Heart right ventricle (tissue), 16 donors: Measurements from ENCODE around the gene DGKA. TPM values are rescaled to one million over a fixed set of nuclear protein-coding genes. Genes with fewer than 3 reads are reported as not detected.
"Not testable (repeated sequence)": the region's sequence is repeated elsewhere in the genome, so short reads cannot be mapped to it uniquely, and the experiment has no call there.

Source experiments
- ATAC-seq, 8 donors: fragments of 200-7000 bp; cut with Tn5 transposase; one replicate each; pipeline ENCODE4 v1.9.1; 2020; ENCODE audit warnings: mild to moderate bottlenecking in 8 of 8, moderate library complexity in 8 of 8, moderate number of reproducible peaks in 1 of 8
- DNase-seq, 2 donors: peaks; one replicate each; pipeline ENCODE4 v3.0.0-alpha.2; 2020
- H3K27ac ChIP-seq, 10 donors: fragments of 200-600 bp; sonication (generic) in 2 of 10; one replicate each; pipeline versions ENCODE4 v1.5.0 to v1.8.0; 2020 to 2022; ENCODE audit warnings: mild to moderate bottlenecking in 3 of 10
- H3K27me3 ChIP-seq, 7 donors: fragments of 200-600 bp; one replicate each; pipeline ENCODE4 v1.8.0; 2021 to 2022; ENCODE audit warnings: mild to moderate bottlenecking in 2 of 7
- H3K36me3 ChIP-seq, 9 donors: fragments of 200-600 bp; sonication (generic) in 1 of 9; one replicate each; pipeline versions ENCODE4 v1.5.0 to v1.8.0; 2020 to 2022; ENCODE audit warnings: mild to moderate bottlenecking in 2 of 9
- H3K4me1 ChIP-seq, 9 donors: fragments of 200-600 bp; sonication (generic) in 1 of 9; one replicate each; pipeline versions ENCODE4 v1.5.0 to v1.8.0; 2020 to 2022; ENCODE audit warnings: mild to moderate bottlenecking in 4 of 9
- H3K4me3 ChIP-seq, 10 donors: fragments of 200-600 bp; sonication (generic) in 2 of 10; one replicate each; pipeline versions ENCODE4 v1.5.0 to v1.8.0; 2020 to 2022; ENCODE audit warnings: mild to moderate bottlenecking in 7 of 10, moderate library complexity in 2 of 10
- H3K9me3 ChIP-seq, 11 donors: fragments of 200-600 bp in 10 of 11; sonication (generic) in 2 of 11; one replicate each; pipeline versions ENCODE4 v1.5.0 to v1.8.0; 2013 to 2022; ENCODE audit warnings: mild to moderate bottlenecking in 2 of 11, control low read depth in 1 of 11, moderate library complexity in 1 of 11
- CTCF ChIP-seq, 9 donors: fragments of 200-600 bp; sonication (generic) in 2 of 9; IDR thresholded peaks; one replicate each; pipeline versions ENCODE4 v1.5.0 to v1.8.0; 2021 to 2022; ENCODE audit warnings: antibody characterized with exemption in 9 of 9, mild to moderate bottlenecking in 5 of 9, moderate library complexity in 1 of 9
- WGBS, 2 donors: extraction: QIAGEN DNeasy Blood & Tissue Kit; methylation state at CpG; one replicate each; pipeline ENCODE4 v1.1.7; 2013; ENCODE audit warnings: inconsistent platforms in 1 of 2; 5-methylcytosine and 5-hydroxymethylcytosine counted together
- intact Hi-C, 10 donors: fragments of 100-400 bp; cut with DNase I; formaldehyde crosslinking; loops; one replicate each; pipeline versions ENCODE4 v1.11.1 to v1.14.2; 2022
- polyA plus RNA-seq, 2 donors: library from polyadenylated mRNA; stranded (reverse); fragments of 200-250 nt; gene quantifications; one replicate each; pipeline ENCODE4 v1.2.3, GENCODE V29; 2013
- total RNA-seq, 10 donors: library from RNA; stranded (reverse); fragmentation: NEBNext Ultra II Directional in 3 of 10; extraction: Animal tissue kit (Norgen Biotek cat#: 25700) in 3 of 10; gene quantifications; one replicate each; pipeline versions ENCODE4 v1.2.1 to v1.2.4, GENCODE V29; 2021 to 2023
- donor health status: Arrhythmogenic right ventricular cardiomyopathy.
- donor health status: ischemic (EF 13 %, LVEDD 7.1; RV severe dilation, severe dysfunction).
- donor health status: healthy with polysubstance abuse.
- donor health status: DM: no; HTN: yes; CAD: no.
- donor health status: DM: no; HTN: no; CAD: no.
- donor health status: ischemic (EF 25% LVEDD 6.9; RV normal size, moderate dysfunction).
- donor health status: ischemic (EF 25% LVEDD 5.7; RV mildly dilated, moderate dysfunction).
- donor health status: healthy.
- donor health status: DM: yes; HTN: yes; CAD: no.
- donor health status: Ischemic cardiomyopathy.
- donor health status: ischemic (EF 35%, LVEDD 5.7; RV mildly dilated, moderate dysfunction).
- donor health status: nonischemic (EF 11% LVEDD 7.7; RV severe dilation, severe dysfunction).
- donor health status: DM: yes; HTN: yes; CAD: no.
- donor health status: PGD.
- donor health status: ischemic (EF 29% LVEDD 5.4; RV normal size, mild dysfunction).
- donor health status: nonischemic (EF 23%, LVEDD 6.1; RV moderate dilation, normal function).

Gene DGKA
- total and polyA plus RNA-seq, 12 donors: 4.6 to 17.3 (median 7.3) TPM

- ATAC-seq (no peak), DNase-seq (no peak)
- no peaks in the 10 kb centered on the region for H3K9me3 ChIP-seq
- TF ChIP-seq CTCF (IDR thresholded peaks at IDR 0.05): no peak
- peaks cover 5 to 16% (median 11%) of the 10 kb centered on the region in 9 donors for H3K4me1 ChIP-seq
- no peak overlapping the region for H3K4me3 ChIP-seq
- intact Hi-C loops: no loop called here
- H3K27me3 ChIP-seq: no peaks in the 10 kb centered on the region
- peaks cover 0 to 58% (median 16%) of the 10 kb centered on the region in 9 donors for H3K36me3 ChIP-seq
- WGBS, 2 donors: 84 to 88% methylated on average over 7 of the region's 7 CpGs
- no peak overlapping the region for H3K27ac ChIP-seq
These were observed 70.6 kb downstream of the DGKA start for GRCh38 chr12:56001487-56002100.

- intact Hi-C loops, H3K9me3 ChIP-seq, H3K27ac ChIP-seq, DNase-seq, H3K27me3 ChIP-seq, H3K4me3 ChIP-seq, ATAC-seq: not testable (repeated sequence)
- 86 to 88% methylated on average over 5 of the region's 5 CpGs for WGBS, 2 donors
- Histone ChIP-seq H3K4me1 (peaks cover under 1 to 16% (median 7%) of the 10 kb centered on the region in 9 donors), H3K36me3 (peaks cover 0 to 58% (median 16%) of the 10 kb centered on the region in 9 donors)
These were observed 72.4 kb downstream of the DGKA start for GRCh38 chr12:56003376-56003775.

Other genes with a start within 250 kb of the DGKA start
- gene ITGA7, start 223.3 kb upstream of the DGKA start, total RNA-seq: 100 to 1,000 TPM; 422 to 750 (median 538) TPM
- gene ITGA7, start 223.3 kb upstream of the DGKA start, polyA plus RNA-seq: 100 to 1,000 TPM; 247 to 481 TPM
- gene BLOC1S1, start 215.1 kb upstream of the DGKA start, total RNA-seq: 100 to 1,000 TPM in 5 of 10 donors, 10 to 100 TPM in 5; 68.3 to 136 (median 101) TPM
- gene BLOC1S1, start 215.1 kb upstream of the DGKA start, polyA plus RNA-seq: 100 to 1,000 TPM; 305 to 515 TPM
- 10 to 100 TPM in 6 of 10 donors, 1 to 10 TPM in 4; 4.9 to 25.9 (median 13.6) TPM for gene RDH5, start 210.8 kb upstream of the DGKA start, total RNA-seq
- gene RDH5, start 210.8 kb upstream of the DGKA start, polyA plus RNA-seq: 10 to 100 TPM; 40.1 to 54.5 TPM
- 1,000 to 10,000 TPM in 2 of 10 donors, 100 to 1,000 TPM in 8; 565 to 1,547 (median 768) TPM for gene CD63, start 202.2 kb upstream of the DGKA start, total RNA-seq
- 1,000 to 10,000 TPM; 1,333 to 2,861 TPM for gene CD63, start 202.2 kb upstream of the DGKA start, polyA plus RNA-seq
- 10 to 100 TPM in 8 of 10 donors, 1 to 10 TPM in 2; 6.2 to 17.6 (median 12.4) TPM for gene GDF11, start 188.0 kb upstream of the DGKA start, total RNA-seq
- gene GDF11, start 188.0 kb upstream of the DGKA start, polyA plus RNA-seq: 1 to 10 TPM; 3.2 to 8.3 TPM
- 10 to 100 TPM; 47.5 to 58.0 (median 53.2) TPM for gene SARNP, start 113.4 kb upstream of the DGKA start, total RNA-seq
- gene SARNP, start 113.4 kb upstream of the DGKA start, polyA plus RNA-seq: 100 to 1,000 TPM in 1 of 2 donors, 10 to 100 TPM in 1; 90.3 to 136 TPM
- gene ORMDL2, start 113.1 kb upstream of the DGKA start, total RNA-seq: 10 to 100 TPM; 10.3 to 36.9 (median 17.4) TPM
- gene ORMDL2, start 113.1 kb upstream of the DGKA start, polyA plus RNA-seq: 10 to 100 TPM; 33.7 to 82.9 TPM
- gene DNAJC14, start 101.6 kb upstream of the DGKA start, total RNA-seq: 10 to 100 TPM; 12.5 to 20.8 (median 17.0) TPM
- 10 to 100 TPM in 1 of 2 donors, 1 to 10 TPM in 1; 7.9 to 15.7 TPM for gene DNAJC14, start 101.6 kb upstream of the DGKA start, polyA plus RNA-seq
- 10 to 100 TPM in 2 of 10 donors, 1 to 10 TPM in 4, under 1 TPM in 4; 0.72 to 11.5 (median 1.8) TPM for gene MMP19, start 88.2 kb upstream of the DGKA start, total RNA-seq
- gene MMP19, start 88.2 kb upstream of the DGKA start, polyA plus RNA-seq: 1 to 10 TPM; 4.3 to 6.0 TPM
- 10 to 100 TPM; 10.9 to 19.6 (median 16.7) TPM for gene PYM1, start 3.3 kb upstream of the DGKA start, total RNA-seq
- 10 to 100 TPM; 20.4 to 48.6 TPM for gene PYM1, start 3.3 kb upstream of the DGKA start, polyA plus RNA-seq
- gene PMEL, start 34.9 kb downstream of the DGKA start, total RNA-seq: 1 to 10 TPM in 2 of 10 donors, under 1 TPM in 8; 0.26 to 1.3 (median 0.58) TPM
- gene PMEL, start 34.9 kb downstream of the DGKA start, polyA plus RNA-seq: under 1 TPM; 0.49 to 0.66 TPM
- gene CDK2, start 35.7 kb downstream of the DGKA start, total RNA-seq: 10 to 100 TPM in 4 of 10 donors, 1 to 10 TPM in 6; 5.1 to 15.2 (median 8.4) TPM
- gene CDK2, start 35.7 kb downstream of the DGKA start, polyA plus RNA-seq: 10 to 100 TPM in 1 of 2 donors, 1 to 10 TPM in 1; 6.9 to 18.4 TPM
- gene RAB5B, start 42.9 kb downstream of the DGKA start, total RNA-seq: 100 to 1,000 TPM; 107 to 137 (median 122) TPM
- 10 to 100 TPM; 35.3 to 62.4 TPM for gene RAB5B, start 42.9 kb downstream of the DGKA start, polyA plus RNA-seq
- gene SUOX, start 66.1 kb downstream of the DGKA start, total RNA-seq: 10 to 100 TPM; 28.2 to 44.8 (median 31.4) TPM
- 10 to 100 TPM; 23.2 to 23.9 TPM for gene SUOX, start 66.1 kb downstream of the DGKA start, polyA plus RNA-seq
- gene IKZF4, start 89.9 kb downstream of the DGKA start, total RNA-seq: 10 to 100 TPM in 1 of 10 donors, 1 to 10 TPM in 9; 5.2 to 10.1 (median 7.3) TPM
- gene IKZF4, start 89.9 kb downstream of the DGKA start, polyA plus RNA-seq: 1 to 10 TPM; 1.6 to 3.7 TPM
- 10 to 100 TPM in 9 of 10 donors, 1 to 10 TPM in 1; 6.9 to 39.6 (median 19.3) TPM for gene RPS26, start 110.8 kb downstream of the DGKA start, total RNA-seq
- gene RPS26, start 110.8 kb downstream of the DGKA start, polyA plus RNA-seq: 1,000 to 10,000 TPM; 1,156 to 1,370 TPM
- gene ERBB3, start 149.0 kb downstream of the DGKA start, total RNA-seq: 1 to 10 TPM in 9 of 10 donors, under 1 TPM in 1; 0.80 to 6.1 (median 2.9) TPM
- 1 to 10 TPM; 2.1 to 7.8 TPM for gene ERBB3, start 149.0 kb downstream of the DGKA start, polyA plus RNA-seq
- 10 to 100 TPM; 64.3 to 91.9 (median 71.5) TPM for gene PA2G4, start 173.4 kb downstream of the DGKA start, total RNA-seq
- gene PA2G4, start 173.4 kb downstream of the DGKA start, polyA plus RNA-seq: 100 to 1,000 TPM in 1 of 2 donors, 10 to 100 TPM in 1; 79.4 to 148 TPM
- gene RPL41, start 185.5 kb downstream of the DGKA start, total RNA-seq: 1,000 to 10,000 TPM; 1,835 to 2,619 (median 2,004) TPM
- 1,000 to 10,000 TPM in 1 of 2 donors, 100 to 1,000 TPM in 1; 475 to 5,263 TPM for gene RPL41, start 185.5 kb downstream of the DGKA start, polyA plus RNA-seq
- 1 to 10 TPM; 3.6 to 5.8 (median 4.9) TPM for gene ZC3H10, start 187.1 kb downstream of the DGKA start, total RNA-seq
- 1 to 10 TPM; 2.1 to 3.4 TPM for gene ZC3H10, start 187.1 kb downstream of the DGKA start, polyA plus RNA-seq
- gene ESYT1, start 197.1 kb downstream of the DGKA start, total RNA-seq: 10 to 100 TPM; 28.8 to 47.5 (median 31.9) TPM
- gene ESYT1, start 197.1 kb downstream of the DGKA start, polyA plus RNA-seq: 10 to 100 TPM; 20.9 to 57.3 TPM
- gene MYL6B, start 221.4 kb downstream of the DGKA start, total RNA-seq: 10 to 100 TPM; 39.8 to 61.9 (median 49.9) TPM
- 10 to 100 TPM; 31.9 to 64.0 TPM for gene MYL6B, start 221.4 kb downstream of the DGKA start, polyA plus RNA-seq
- 1,000 to 10,000 TPM in 1 of 10 donors, 100 to 1,000 TPM in 9; 355 to 1,188 (median 413) TPM for gene MYL6, start 227.2 kb downstream of the DGKA start, total RNA-seq
- 1,000 to 10,000 TPM in 1 of 2 donors, 100 to 1,000 TPM in 1; 670 to 2,127 TPM for gene MYL6, start 227.2 kb downstream of the DGKA start, polyA plus RNA-seq